Left colon (tissue), 2 donors: ENCODE results near the gene PRKN. TPM values are rescaled to one million over a fixed set of nuclear protein-coding genes. Genes with fewer than 3 reads are reported as not detected.
A peak's percentile ranks its signal among the peaks of the same experiment; 100 is the strongest.

Experiments
- ATAC-seq: fragments of 200-7000 bp; cut with Tn5 transposase; one replicate; pipeline ENCODE4 v1.9.1; 2020; ENCODE audit warnings: mild to moderate bottlenecking, moderate library complexity
- DNase-seq, 2 donors: peaks; one replicate each; pipeline ENCODE4 v3.0.0-alpha.2; 2020
- intact Hi-C, 2 donors: fragments of 100-400 bp; cut with DNase I in 1 of 2; cut with micrococcal nuclease in 1 of 2; formaldehyde crosslinking; loops; one replicate each; pipeline versions ENCODE4 v1.11.2 to v1.14.0; 2022; cut with DNase I, micrococcal nuclease
- long read RNA-seq: library from polyadenylated mRNA; unstranded; transcript quantifications from one replicate; pipeline ENCODE4 v2.0.0, GENCODE V29; 2021
- total RNA-seq, 2 donors: library from RNA; stranded (reverse); fragmentation: NEBNext Ultra II Directional; extraction: Animal tissue kit (Norgen Biotek cat#: 25700); gene quantifications; one replicate each; pipeline ENCODE4 v1.2.1, GENCODE V29; 2021
- donor health status: DM: no; HTN: no; CAD: no.
- donor health status: DM: yes; HTN: yes; CAD: no.

PRKN gene
- total RNA-seq = 1 to 10 TPM; 5.4 to 5.5 TPM
- long read RNA-seq, partial matches to known transcripts = 0 of 6 reads
- long read RNA-seq, other reads (novel, unspliced or antisense) = 6 of 6 reads

DNA sequence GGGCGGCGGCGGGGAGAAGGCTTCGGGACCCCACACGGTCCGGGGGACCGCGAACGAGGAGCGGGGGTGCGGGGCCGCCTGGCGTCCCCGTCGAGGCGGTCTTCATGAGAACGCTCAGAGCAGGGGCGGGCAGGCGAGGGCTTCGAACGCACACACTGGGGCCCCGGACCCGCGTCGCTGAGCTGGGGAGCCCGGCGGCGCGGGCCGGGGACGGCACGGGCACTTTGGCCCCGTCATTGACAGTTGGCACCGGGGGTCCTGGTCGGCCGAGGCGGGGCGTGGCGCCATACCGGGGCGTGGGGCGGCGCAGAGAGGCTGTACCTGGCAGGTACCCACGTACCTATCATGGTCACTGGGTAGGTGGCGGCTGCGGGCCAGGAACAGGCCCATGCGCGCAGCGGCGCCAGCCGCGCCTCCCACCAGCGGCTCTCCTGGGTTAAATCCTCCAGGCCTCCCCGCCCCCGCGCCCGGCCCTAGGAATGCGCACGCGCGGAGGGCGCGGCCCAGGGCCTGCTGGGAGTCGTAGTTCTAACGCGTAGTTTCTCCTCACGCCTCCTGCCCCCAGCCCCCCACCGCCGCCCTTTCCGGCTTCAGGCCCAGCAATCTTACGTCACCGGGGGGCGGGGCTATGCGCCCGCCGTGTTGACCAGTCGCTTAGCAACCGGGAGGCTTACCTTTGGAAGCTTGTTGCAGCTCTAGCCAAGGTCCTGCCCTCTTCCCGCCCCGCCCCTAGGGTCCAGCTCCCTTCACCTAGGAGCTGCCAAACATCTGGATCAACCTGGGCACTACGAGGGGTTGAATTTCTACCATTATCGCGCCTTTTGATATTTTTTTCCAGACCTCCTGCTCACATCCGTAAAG, at the start of gene PRKN, which contains the start of gene PACRG:
Gene PRKN, minus strand, starts transcription at position 445 of the 861 bp plus-strand sequence.
Gene PACRG, plus strand, starts transcription at position 653 of the 861 bp plus-strand sequence.
- intact Hi-C loops = no loop called here

DNA sequence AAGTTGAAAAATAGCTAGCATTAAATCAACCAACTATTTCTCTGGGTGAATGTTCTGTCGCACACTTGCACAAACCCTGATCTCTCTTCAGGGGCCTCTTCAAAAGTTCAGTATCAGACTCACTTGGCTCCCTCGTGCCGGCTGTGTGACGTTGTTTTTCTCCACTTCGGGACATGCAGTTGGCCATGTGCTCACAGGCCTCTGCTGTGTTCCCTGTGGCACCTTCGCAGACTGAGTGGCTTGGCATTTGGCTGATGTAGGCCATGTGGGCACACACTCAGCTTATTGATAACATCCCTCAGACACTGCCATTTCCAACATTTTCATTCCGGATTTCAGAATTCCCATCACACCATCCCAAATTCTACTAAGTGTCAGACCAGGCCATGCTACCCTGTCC, 49.5 kb upstream of the PRKN start:
- DNase-seq (no peak), ATAC-seq (no peak)
- intact Hi-C loops = no loop called here

More for the DNA sequence above, at the start of gene PRKN, which contains the start of gene PACRG:
- DNase-seq = peak; percentile 99 to 100
- ATAC-seq = peak; percentile 97

DNA sequence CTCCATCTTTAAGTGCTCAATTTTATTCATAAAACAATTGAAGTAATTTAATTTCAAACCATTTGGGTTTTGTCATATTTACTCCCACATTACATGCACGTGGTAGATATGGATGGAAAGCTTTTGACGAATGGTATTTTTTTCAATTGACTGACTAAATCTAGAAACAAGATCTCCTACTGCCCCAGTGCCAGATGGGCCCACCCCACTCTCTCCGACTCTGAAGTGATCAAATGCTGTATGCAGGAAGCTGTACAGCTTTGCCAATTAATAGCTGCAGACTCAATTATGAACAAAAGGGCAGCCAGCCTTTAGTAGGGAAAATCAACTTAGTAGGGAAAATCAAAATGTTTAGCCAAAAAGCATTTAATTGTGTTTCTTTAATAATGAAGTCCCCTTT, 46.4 kb upstream of the PRKN start:
- DNase-seq (no peak), ATAC-seq (no peak)
- intact Hi-C loops = no loop called here

DNA sequence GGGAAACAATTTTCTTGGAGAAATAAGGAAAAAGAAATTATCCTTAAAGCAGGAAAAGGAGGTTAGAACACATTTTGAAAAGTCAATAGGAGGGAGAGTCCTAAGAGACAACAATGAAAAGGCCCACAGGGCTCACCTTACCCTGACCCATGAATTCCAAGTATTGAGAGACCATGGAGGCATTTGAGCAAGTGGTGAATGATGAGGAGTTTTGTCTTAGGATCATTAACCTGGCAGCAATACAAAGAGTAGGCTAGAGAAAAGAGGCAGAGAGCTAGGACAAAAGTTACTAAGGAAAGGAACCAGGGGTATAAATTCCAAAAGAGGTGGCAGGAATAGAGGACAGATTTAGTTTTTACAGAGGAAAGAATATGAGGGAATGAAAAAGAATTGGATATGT, 44.9 kb upstream of the PRKN start:
- DNase-seq (no peak), ATAC-seq (no peak)
- intact Hi-C loops = no loop called here

DNA sequence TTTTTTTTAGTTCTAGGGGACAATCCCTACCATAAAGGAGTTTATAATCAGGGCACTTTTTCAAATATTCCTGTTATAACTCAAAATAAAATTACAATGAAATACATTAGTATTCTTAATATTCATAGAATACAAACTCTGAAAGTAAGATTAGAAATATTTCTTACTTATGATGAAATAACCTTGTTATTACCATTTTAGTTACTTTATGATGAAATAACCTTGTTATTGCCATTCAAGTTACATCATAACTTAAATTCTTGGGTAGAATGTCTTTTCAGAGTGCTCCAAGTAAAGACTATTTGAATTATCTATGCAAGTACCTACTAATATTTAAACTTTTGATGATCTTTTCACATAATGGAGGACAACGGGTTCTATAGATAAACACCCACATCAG, 43.4 kb upstream of the PRKN start:
- no peak for DNase-seq
- ATAC-seq = no peak
- intact Hi-C loops = no loop called here

DNA sequence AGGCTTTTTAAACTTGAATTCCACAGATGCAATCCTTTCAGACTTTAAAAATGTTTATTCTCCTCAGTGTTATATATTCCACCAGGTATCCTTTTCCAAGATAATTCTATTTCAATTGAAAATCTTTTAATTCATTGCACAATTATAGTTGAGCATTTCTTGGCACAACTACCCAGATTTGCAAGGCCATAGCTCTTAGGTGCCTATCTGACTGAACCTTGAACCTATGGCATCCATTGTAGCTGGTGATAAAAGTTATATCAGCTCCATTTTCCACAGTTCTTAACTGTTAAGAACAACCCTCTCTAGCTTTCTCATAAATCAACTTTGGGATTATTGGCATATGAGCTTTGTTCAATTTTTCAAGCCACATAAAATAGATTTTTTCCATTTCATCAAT, 42.6 kb upstream of the PRKN start:
- intact Hi-C loops = no loop called here
- ATAC-seq = no peak

DNA sequence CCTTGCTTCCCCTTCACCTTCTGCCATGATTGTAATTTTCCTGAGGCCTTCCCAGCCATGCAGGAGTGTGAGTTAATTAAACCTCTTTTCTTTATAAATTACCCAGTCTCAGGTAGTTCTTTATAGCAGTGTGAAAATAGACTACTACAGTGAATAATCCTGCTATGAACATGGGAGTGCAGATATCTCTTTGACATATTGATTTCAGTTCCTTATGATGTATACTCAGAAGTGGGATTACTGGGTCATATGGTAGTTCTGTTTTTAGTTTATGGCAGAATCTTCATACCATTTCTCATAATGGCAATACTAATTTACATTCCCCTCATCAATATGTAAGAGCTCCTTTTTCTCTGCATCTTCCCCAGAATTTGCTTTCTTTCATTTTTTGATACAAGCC, 26.2 kb upstream of the PRKN start:
- ATAC-seq = no peak
- intact Hi-C loops = no loop called here
- no peak for DNase-seq

More for the DNA sequence above, 42.6 kb upstream of the PRKN start:
- DNase-seq = no peak

DNA sequence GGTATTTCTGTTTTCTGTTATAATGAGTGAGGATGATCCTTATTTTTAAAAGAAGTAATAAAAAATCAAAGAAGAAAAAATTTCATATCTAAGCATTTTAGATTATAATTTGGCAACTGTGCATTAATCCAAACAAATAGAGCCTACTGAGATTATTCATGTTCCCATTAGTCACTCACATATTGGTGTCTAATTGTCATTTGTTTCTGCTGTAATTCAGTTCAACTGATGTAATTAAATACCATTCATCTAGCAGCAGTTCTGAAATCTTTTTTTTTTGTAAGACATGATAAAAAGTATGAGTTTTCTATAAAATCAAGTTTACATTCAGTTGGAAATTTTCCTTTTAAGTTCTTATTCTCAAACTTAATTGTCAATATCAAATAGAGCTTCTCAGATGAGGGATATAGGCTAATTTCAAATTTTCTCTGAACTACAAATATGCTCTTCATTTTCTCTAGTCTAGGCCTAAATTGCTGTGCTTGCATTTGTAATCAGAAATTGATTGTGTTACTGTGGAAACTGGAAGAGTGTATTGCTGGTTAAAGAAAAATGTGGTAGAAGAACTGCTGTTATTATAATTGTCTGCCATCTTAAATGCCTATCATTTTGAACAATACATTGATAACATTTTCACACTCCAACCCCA, 23.8 kb upstream of the PRKN start:
- intact Hi-C loops = no loop called here
- ATAC-seq (no peak), DNase-seq (no peak)

DNA sequence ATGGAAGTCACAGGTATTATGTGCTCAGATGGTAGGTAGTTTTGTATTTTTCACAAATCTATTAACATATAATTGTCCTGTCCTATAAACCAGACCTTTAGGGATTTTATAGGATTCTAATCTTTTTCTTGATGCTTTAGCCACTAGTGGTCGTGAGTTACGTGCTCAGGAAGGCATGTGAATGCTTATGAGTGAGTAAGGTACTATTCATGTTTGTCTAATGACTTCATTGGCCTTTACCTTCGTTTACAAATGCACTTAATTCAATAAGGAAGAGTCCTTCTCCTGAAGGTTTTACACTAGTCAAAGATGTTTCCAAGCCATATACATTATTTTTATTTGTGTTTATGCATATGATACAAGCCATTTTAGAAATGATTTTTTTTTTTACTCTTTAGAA, 23.2 kb upstream of the PRKN start:
- no peak for ATAC-seq
- intact Hi-C loops = no loop called here
- no peak for DNase-seq

DNA sequence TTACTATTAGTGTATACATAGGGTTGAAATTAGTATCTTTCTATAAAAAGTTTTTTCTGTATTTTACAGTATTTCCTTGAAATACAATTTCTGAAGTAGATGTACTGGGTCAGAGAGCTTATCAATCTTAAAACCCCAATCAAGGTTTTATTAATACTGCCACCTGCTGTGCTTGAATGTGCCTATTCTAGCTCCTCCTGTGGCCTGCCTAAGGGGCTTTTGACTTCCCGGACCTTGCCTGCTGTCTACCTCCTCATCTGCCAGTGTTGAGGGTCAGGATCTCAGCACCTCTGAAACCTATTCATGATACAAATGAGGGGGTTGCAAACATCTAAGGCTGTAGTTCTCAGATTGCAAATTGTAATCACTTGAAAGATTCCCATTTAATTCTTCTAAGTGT, 9.4 kb upstream of the PRKN start:
- ATAC-seq (no peak), DNase-seq (no peak)
- intact Hi-C loops = no loop called here

DNA sequence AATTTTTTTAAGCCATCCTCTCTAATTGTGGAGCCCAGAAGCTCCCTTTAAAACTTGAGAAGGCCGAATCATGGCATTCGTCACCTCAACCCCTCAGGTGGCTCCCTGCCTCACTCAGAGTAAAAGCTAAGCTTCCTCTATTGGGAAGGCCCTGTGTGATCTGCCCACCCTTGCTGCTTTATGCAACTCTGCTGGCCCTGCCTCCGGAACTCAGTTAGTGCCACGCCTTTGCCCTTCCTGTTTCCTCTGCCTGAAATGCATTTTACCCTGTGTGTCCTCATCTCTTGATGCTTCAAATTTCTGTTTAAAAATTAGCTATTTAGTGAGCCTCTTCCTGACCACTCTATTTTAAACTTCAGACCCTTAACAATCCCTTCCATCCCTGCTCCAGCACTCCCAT, 5.9 kb upstream of the PRKN start:
- intact Hi-C loops = no loop called here
- ATAC-seq = no peak
- no peak for DNase-seq

DNA sequence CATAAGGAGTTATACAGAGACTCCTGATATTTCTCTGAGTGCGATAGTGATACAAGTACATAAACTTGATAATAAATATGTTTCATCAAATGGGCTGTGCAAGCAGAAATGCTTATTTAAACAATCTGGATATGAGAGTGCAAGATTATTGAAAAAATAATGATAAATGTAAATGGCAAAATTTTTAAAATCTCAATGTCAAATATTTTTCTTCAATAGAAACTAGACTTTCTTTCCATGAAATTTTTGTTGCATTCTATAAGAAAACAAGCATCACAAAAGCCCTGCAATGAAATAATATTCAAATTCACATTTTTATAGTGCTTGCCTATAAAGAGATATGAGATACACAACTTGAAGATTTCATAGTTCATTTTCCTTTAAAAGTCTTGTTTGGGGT, 2.9 kb upstream of the PRKN start:
- no peak for ATAC-seq
- intact Hi-C loops = no loop called here

DNA sequence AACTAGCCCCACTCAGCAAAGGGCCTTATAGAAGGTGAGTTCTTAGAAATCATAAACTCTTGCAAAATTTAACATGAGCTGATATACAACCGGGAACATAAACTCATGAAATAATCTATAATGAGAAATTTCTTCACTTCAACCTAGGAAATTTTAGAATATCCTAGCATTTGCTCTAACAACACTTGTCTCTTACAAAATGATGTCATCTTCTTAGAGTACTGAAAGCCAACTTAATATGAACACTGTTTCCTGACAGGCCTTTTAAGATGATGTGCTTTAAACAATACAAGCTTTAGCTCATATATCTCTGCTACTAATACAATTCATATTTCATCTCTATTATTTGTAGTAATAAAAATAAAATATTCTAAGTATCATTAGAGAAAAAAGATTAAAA, 1.1 kb upstream of the PRKN start:
- no peak for ATAC-seq
- intact Hi-C loops = no loop called here
- no peak for DNase-seq

More for the DNA sequence above, 2.9 kb upstream of the PRKN start:
- DNase-seq = no peak

DNA sequence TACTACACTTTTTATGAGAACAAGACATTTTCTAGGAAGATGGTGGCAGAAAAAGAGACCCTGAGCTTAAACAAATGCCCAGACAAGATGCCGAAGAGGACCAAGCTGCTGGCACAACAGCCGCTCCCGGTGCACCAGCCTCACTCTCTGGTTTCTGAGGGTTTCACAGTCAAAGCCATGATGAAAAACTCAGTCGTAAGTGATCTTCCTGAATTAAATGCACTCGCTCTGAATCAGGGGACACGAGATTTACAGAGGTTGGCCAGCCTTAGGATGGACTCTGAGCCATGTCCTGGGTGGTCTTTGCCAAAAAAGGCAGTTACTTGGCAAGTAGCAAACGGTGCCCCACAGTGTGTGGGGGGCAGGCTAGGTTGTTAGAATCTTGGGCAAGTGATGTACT, 631 bp upstream of the PRKN start:
- no peak for ATAC-seq
- DNase-seq = peak in 1 of 2 donors; percentile 16
- intact Hi-C loops = no loop called here

DNA sequence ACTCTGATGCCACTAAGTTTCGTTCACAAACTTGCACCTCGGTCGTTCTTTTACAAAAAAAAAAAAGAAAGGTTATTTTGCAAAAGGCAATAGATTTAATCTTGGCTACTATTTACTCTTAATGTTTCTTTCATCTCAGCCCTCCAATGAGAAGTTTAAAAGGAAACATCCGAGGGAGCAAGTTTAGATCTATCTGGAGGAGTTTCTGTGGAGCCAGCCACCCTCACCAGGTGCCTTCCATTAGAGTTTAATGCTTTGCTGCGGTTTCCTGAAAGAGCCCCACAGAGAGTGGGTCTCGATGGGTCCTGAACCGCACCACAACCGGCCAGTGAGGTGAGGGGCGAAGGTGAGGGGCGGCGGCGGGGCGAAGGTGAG, 632 bp downstream of the PRKN start:
- intact Hi-C loops = no loop called here
- DNase-seq (no peak), ATAC-seq (peak; percentile 20)

DNA sequence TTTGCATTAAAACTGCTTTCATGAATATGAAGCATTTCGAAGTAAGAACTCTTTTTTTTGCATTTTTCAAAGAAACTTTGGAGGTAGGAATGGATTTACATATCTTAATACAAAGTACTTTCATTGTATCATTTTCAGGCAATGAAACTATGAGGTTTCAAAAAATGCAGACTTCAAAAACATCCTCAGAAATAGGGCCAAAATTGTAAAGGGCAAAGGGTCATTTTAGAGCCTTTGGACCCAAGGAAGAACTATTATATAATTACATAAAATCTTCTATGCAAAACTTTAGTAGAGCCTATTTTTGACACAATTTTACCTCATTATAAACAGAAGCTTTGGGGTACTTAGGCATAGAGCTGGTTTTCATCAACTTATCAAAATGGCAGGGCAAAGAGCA, 4.9 kb downstream of the PRKN start:
- ATAC-seq (no peak), DNase-seq (no peak)
- intact Hi-C loops = no loop called here

DNA sequence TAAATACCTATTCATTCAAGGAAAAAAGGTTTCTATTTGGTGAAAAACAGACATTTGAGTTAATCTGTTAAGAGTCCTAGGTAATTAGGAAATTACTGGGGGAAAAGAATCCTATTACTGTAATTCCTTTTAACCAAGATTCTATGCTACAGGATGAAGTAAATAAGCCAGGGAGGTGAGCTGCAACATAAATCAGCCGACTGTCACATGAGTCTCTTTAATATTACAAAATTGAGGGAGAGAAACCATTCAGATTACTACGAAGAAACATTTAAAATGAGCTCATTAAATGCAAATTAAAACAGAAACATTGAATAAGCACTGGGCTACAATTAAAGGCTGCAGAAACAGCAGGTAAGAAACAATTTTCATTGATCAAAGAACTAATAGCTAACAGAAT, 5.3 kb downstream of the PRKN start:
- intact Hi-C loops = no loop called here
- no peak for DNase-seq
- no peak for ATAC-seq

DNA sequence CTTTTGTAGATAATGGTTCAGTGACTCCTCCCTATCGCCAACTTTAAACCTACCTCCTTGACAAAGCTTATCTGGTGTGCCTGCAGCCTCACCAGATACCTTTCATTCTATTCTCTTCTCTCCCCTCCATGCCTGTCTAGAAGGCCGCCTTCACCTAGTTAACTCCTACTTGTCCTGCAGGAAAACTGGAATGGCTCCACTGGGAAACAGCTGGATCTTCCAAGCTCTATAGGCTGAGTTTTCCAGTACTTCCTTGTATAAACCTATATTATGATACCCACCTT, 6.2 kb downstream of the PRKN start:
- no peak for ATAC-seq
- DNase-seq = no peak
- intact Hi-C loops = no loop called here

DNA sequence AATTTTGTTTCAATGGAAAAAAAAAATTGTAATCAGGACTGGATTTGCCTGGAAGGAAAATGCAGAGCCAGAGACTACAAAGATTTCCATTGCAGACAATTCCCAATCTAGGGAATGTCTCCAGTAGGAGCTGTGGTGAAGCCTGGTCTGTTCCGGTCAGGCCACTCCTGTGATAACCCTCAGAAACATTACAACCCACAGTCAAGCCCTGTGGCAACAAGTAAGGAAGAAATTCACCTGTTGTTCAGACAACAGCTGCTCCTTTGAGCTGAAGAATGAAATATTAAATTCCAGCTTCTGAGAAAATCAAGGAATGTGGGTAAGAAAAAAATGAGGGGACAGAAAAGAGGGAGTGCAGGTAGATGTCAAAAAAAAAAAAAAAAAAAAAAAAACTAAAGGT, 8.0 kb downstream of the PRKN start:
- intact Hi-C loops = no loop called here
- DNase-seq (no peak), ATAC-seq (no peak)

DNA sequence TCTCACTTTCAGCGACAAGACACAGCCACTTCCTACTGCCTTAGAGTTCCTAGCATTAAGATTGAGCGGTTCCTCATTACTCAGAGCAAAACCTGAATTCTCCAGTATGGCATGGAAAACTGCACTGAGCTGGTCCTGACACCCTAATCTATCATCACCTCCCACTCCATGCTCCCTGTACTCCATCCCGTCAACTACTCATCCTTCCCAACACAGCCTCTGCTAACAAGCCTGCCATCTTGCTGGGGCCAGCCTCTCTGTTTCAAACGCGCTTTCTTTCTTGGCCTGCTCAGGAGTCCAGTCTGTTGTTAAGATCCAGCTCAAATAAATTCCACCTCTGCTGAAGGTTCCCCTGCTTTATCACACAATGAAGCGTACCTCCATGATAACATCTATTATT, 12.0 kb downstream of the PRKN start:
- DNase-seq = no peak
- no peak for ATAC-seq

More for the DNA sequence above, 12.0 kb downstream of the PRKN start:
- intact Hi-C loops = no loop called here
